ENCODE measurements around the gene TAF1D.
"Not testable (repeated sequence)": the region's sequence is repeated elsewhere in the genome, so short reads cannot be mapped to it uniquely, and the experiment has no call there.

The TAF1D gene

GRCh38 chr11:93761910-93762309 lies 20.6 kb upstream of the TAF1D start:
- Mint-ChIP-seq H3K4me3 (no peak overlapping the region), H3K27ac (no peak overlapping the region), H3K4me1 (ENCODE audit: low read depth) (no peaks in the 10 kb centered on the region), H3K9me3 (peaks cover 3% of the 10 kb centered on the region), H3K36me3 (ENCODE audit: low read depth) (peaks cover 79% of the 10 kb centered on the region), H3K27me3 (no peaks in the 10 kb centered on the region)
- DNase-seq: no peak

GRCh38 chr11:93759123-93759522 lies 17.8 kb upstream of the TAF1D start:
- not testable (repeated sequence) for H3K9me3 Mint-ChIP-seq; H3K27ac Mint-ChIP-seq; DNase-seq; H3K4me3 Mint-ChIP-seq; H3K4me1 Mint-ChIP-seq (ENCODE audit: low read depth); H3K27me3 Mint-ChIP-seq
- H3K36me3 Mint-ChIP-seq (ENCODE audit: low read depth): peaks cover 71% of the 10 kb centered on the region

- peaks cover 73% of the 10 kb centered on the region for H3K36me3 Mint-ChIP-seq (ENCODE audit: low read depth)
- no peaks in the 10 kb centered on the region for H3K9me3 Mint-ChIP-seq
- no peak overlapping the region for H3K27ac Mint-ChIP-seq
- no peak overlapping the region for H3K4me3 Mint-ChIP-seq
- no peaks in the 10 kb centered on the region for H3K4me1 Mint-ChIP-seq (ENCODE audit: low read depth)
- DNase-seq: no peak
- no peaks in the 10 kb centered on the region for H3K27me3 Mint-ChIP-seq
Observed at GRCh38 chr11:93757924-93758865, 16.9 kb upstream of the TAF1D start.

- no peak for DNase-seq
- Mint-ChIP-seq H3K9me3 (no peaks in the 10 kb centered on the region), H3K27me3 (no peaks in the 10 kb centered on the region), H3K4me1 (ENCODE audit: low read depth) (no peaks in the 10 kb centered on the region), H3K36me3 (ENCODE audit: low read depth) (peaks cover 78% of the 10 kb centered on the region), H3K4me3 (no peak overlapping the region), H3K27ac (no peak overlapping the region)
Observed at GRCh38 chr11:93757301-93757700, 16.0 kb upstream of the TAF1D start.

GRCh38 chr11:93756748-93757147 lies 15.5 kb upstream of the TAF1D start:
- no peaks in the 10 kb centered on the region for H3K9me3 Mint-ChIP-seq
- H3K4me3 Mint-ChIP-seq: no peak overlapping the region
- H3K36me3 Mint-ChIP-seq (ENCODE audit: low read depth): peaks cover 81% of the 10 kb centered on the region
- no peaks in the 10 kb centered on the region for H3K4me1 Mint-ChIP-seq (ENCODE audit: low read depth)
- no peak overlapping the region for H3K27ac Mint-ChIP-seq
- no peak for DNase-seq
- no peaks in the 10 kb centered on the region for H3K27me3 Mint-ChIP-seq

GRCh38 chr11:93753241-93753640 lies 11.9 kb upstream of the TAF1D start:
- H3K4me1 Mint-ChIP-seq (ENCODE audit: low read depth): no peaks in the 10 kb centered on the region
- H3K27ac Mint-ChIP-seq: no peak overlapping the region
- no peak for DNase-seq
- H3K27me3 Mint-ChIP-seq: no peaks in the 10 kb centered on the region
- no peaks in the 10 kb centered on the region for H3K9me3 Mint-ChIP-seq
- no peak overlapping the region for H3K4me3 Mint-ChIP-seq
- H3K36me3 Mint-ChIP-seq (ENCODE audit: low read depth): peaks cover 63% of the 10 kb centered on the region

- no peaks in the 10 kb centered on the region for H3K9me3 Mint-ChIP-seq
- H3K4me1 Mint-ChIP-seq (ENCODE audit: low read depth): peaks cover 4% of the 10 kb centered on the region
- DNase-seq: no peak
- no peak overlapping the region for H3K4me3 Mint-ChIP-seq
- H3K27me3 Mint-ChIP-seq: no peaks in the 10 kb centered on the region
- peaks cover 49% of the 10 kb centered on the region for H3K36me3 Mint-ChIP-seq (ENCODE audit: low read depth)
- no peak overlapping the region for H3K27ac Mint-ChIP-seq
Observed at GRCh38 chr11:93751001-93751400, 9.7 kb upstream of the TAF1D start.

- Mint-ChIP-seq H3K4me1 (ENCODE audit: low read depth) (peaks cover 28% of the 10 kb centered on the region), H3K27ac (no peak overlapping the region), H3K27me3 (no peaks in the 10 kb centered on the region), H3K9me3 (no peaks in the 10 kb centered on the region), H3K36me3 (ENCODE audit: low read depth) (peaks cover 38% of the 10 kb centered on the region), H3K4me3 (no peak overlapping the region)
- no peak for DNase-seq
Observed at GRCh38 chr11:93747122-93747521, 5.8 kb upstream of the TAF1D start.

- H3K4me1 Mint-ChIP-seq (ENCODE audit: low read depth): peaks cover 32% of the 10 kb centered on the region
Observed at GRCh38 chr11:93746101-93746500, 4.8 kb upstream of the TAF1D start.

GRCh38 chr11:93745005-93745755 lies 3.9 kb upstream of the TAF1D start:
- H3K9me3 Mint-ChIP-seq, H3K27me3 Mint-ChIP-seq, DNase-seq, H3K27ac Mint-ChIP-seq, H3K4me3 Mint-ChIP-seq: not testable (repeated sequence)
- H3K4me1 Mint-ChIP-seq (ENCODE audit: low read depth): peaks cover 32% of the 10 kb centered on the region
- H3K36me3 Mint-ChIP-seq (ENCODE audit: low read depth): peaks cover 47% of the 10 kb centered on the region

More at GRCh38 chr11:93746101-93746500, 4.8 kb upstream of the TAF1D start:
- Mint-ChIP-seq H3K27ac (no peak overlapping the region), H3K36me3 (ENCODE audit: low read depth) (peaks cover 44% of the 10 kb centered on the region), H3K4me3 (no peak overlapping the region), H3K27me3 (no peaks in the 10 kb centered on the region), H3K9me3 (no peaks in the 10 kb centered on the region)
- no peak for DNase-seq

- H3K27ac Mint-ChIP-seq: no peak overlapping the region
- H3K4me1 Mint-ChIP-seq (ENCODE audit: low read depth): peaks cover 32% of the 10 kb centered on the region
- no peak overlapping the region for H3K4me3 Mint-ChIP-seq
- H3K9me3 Mint-ChIP-seq: no peaks in the 10 kb centered on the region
- DNase-seq: no peak
- peaks cover 53% of the 10 kb centered on the region for H3K36me3 Mint-ChIP-seq (ENCODE audit: low read depth)
- H3K27me3 Mint-ChIP-seq: no peaks in the 10 kb centered on the region
Observed at GRCh38 chr11:93744669-93745004, 3.3 kb upstream of the TAF1D start.

GRCh38 chr11:93743291-93743690 lies 2.0 kb upstream of the TAF1D start:
- H3K4me3 Mint-ChIP-seq: peak overlapping the region; percentile 100
- H3K36me3 Mint-ChIP-seq (ENCODE audit: low read depth): peaks cover 63% of the 10 kb centered on the region
- H3K9me3 Mint-ChIP-seq: no peaks in the 10 kb centered on the region
- H3K4me1 Mint-ChIP-seq (ENCODE audit: low read depth): peaks cover 34% of the 10 kb centered on the region
- H3K27ac Mint-ChIP-seq: peak overlapping the region; percentile 22
- no peak for DNase-seq
- no peaks in the 10 kb centered on the region for H3K27me3 Mint-ChIP-seq

- no peaks in the 10 kb centered on the region for H3K27me3 Mint-ChIP-seq
- DNase-seq: no peak
- peaks cover 47% of the 10 kb centered on the region for H3K4me1 Mint-ChIP-seq (ENCODE audit: low read depth)
- H3K36me3 Mint-ChIP-seq (ENCODE audit: low read depth): peaks cover 71% of the 10 kb centered on the region
- H3K27ac Mint-ChIP-seq: peak overlapping the region; percentile 100
- H3K9me3 Mint-ChIP-seq: no peaks in the 10 kb centered on the region
- H3K4me3 Mint-ChIP-seq: peak overlapping the region; percentile 100
Observed at GRCh38 chr11:93741882-93742226, 559 bp upstream of the TAF1D start.

GRCh38 chr11:93740730-93741093 lies 583 bp downstream of the TAF1D start:
- H3K4me3 Mint-ChIP-seq: peak overlapping the region; percentile 100
- no peaks in the 10 kb centered on the region for H3K9me3 Mint-ChIP-seq
- H3K36me3 Mint-ChIP-seq (ENCODE audit: low read depth): peaks cover 83% of the 10 kb centered on the region
- no peak for DNase-seq
- no peaks in the 10 kb centered on the region for H3K27me3 Mint-ChIP-seq
- H3K27ac Mint-ChIP-seq: peak overlapping the region; percentile 100
- H3K4me1 Mint-ChIP-seq (ENCODE audit: low read depth): peaks cover 54% of the 10 kb centered on the region

All from activated T-cell treated with anti-CD3 and anti-CD28 coated beads, Interleukin-2, amount 50 U/mL, for 24 hours (primary cell).